GM12892 (cell line): ENCODE results near the gene SH3RF2.

Experiments
- POLR2A ChIP-seq: IDR thresholded peaks from 2 replicates; pipeline ENCODE4 v1.6.1; 2011; ENCODE audit warnings: low read depth, low read length, control low read depth
- TAF1 ChIP-seq: IDR thresholded peaks from 2 replicates; pipeline ENCODE4 v1.6.1; 2011; ENCODE audit warnings: low read depth, mild to moderate bottlenecking, control low read depth, low read length, borderline replicate concordance

GRCh38 chr5:146088098-146088497 lies 151.7 kb downstream of the SH3RF2 start:
- TF ChIP-seq POLR2A (no peak), TAF1 (no peak)
